NCI-H2171 treated with DMSO at 0.1 percent for 48 hours (cell line): ENCODE data around the gene UNC93B1.
"Not testable (repeated sequence)": the region's sequence is repeated elsewhere in the genome, so short reads cannot be mapped to it uniquely, and the experiment has no call there.

ENCODE experiments used
- DNase-seq: peaks from one replicate; lab custom pipeline; 2025; lab: John Stamatoyannopoulos, UW

Gene UNC93B1

GRCh38 chr11:68009391-68010089 is 5.6 kb upstream of the UNC93B1 start:
- DNase-seq: peak; percentile 9

- DNase-seq: peak; percentile 79
Observed at GRCh38 chr11:68008381-68009337, 4.8 kb upstream of the UNC93B1 start.

DNA sequence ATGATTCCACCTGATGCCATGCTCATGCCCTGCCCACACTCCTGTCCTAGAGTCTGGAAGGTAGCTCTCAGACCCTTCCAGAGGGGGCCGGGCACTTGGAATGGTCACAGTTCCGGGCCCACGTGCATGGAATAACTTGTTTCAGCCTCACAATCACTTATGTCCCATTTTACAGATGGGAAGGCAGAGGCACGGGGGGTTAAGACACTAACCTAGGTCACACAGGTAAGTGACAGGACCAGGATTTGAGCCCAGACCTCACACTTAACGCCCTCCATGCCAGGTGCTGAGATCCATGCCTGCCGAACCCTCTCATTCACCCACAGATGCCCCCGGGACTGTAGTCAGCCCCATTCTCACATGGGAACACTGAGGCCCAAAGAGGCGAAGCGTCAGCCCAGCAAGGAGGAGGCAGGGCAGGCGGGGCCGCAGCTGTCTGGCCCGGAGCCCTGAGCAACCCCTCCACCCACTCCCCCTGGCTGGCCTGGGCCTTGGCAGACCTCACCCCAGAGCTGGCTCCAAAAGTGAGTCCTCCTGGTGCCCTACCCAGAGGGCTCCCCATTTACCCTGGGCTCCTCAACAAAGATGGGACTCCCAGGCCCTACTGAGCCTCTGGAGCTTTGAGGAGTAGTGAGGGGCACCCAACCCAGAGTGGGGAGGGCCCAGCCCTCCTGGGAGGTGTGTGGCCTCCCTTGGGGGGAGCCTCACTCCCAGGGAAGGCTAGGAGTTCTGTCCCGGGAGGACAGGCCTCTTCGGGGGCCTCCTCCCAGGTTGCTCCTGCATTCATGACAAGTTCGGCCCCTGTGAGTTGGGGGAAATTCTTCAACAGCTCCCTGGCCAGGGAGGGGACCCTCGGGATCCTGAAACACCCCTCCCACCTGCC is 3.8 kb upstream of the UNC93B1 start:
- DNase-seq: no peak

DNA sequence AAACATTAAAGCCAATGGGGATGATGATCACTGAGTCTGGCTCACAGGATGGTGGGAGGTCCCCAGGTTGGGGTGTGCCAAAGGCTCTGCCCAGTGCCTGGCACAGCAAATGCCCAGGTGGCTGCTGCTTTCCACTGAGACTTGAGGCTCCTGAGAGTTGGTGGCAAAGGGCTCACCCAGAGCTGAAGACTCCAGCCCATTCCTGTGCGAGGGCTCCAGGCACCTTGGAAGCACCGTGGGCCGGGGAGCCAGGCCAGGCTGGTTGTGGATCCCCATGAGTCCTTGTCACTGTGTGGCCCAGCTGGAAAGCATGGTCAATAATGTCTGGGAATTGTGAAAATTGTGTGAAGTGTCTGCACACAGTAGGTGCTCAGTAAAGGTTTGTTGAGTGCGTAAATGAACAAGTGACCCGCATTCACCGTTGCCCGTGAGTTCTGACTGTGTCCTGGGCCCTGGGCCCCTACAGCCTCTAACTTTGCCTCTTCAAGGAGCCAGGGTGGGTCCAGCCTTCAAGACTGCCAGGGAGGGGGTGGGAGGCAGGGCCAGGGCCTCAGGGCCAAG is 2.8 kb upstream of the UNC93B1 start:
- DNase-seq: no peak

DNA sequence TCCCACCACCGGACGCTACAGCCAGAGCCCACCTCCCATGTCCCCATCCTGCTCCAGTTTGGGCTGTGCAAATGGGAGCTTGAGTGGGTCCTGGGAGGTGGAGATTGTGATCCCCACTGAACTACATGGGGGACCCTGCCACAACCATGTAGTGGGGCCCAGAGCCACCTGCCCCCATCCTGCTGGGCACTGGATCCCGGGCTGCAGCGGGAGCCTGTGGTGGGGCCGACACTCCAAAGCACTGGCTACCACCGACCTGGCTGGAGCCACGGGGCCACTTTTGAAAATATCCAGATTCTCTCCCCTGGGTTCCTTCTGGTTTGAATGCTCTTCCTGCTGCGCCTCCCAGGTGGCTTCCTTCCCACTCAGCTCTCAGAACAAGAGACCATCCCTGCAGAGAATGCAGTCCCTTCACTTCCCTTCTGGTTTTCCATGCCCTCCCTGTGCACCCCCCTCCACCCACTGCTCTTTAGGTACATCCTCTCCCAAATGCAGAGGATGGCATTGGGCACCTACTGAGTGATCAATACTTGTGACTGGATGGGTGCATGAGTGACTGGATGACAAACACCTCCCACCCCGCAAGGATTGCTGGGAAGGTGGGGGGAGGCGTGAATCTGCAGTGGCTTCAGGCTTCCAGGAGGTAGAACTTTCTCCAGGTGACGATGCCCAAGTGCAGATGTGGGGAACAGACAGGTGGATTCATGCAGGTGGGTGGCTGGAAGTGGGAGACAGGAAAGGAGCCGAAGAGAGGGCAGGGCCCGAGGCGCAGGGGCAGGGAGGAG is 846 bp upstream of the UNC93B1 start:
- no peak for DNase-seq

- DNase-seq: peak; percentile 21
Observed at GRCh38 chr11:68002938-68003845, 705 bp downstream of the UNC93B1 start.

DNA sequence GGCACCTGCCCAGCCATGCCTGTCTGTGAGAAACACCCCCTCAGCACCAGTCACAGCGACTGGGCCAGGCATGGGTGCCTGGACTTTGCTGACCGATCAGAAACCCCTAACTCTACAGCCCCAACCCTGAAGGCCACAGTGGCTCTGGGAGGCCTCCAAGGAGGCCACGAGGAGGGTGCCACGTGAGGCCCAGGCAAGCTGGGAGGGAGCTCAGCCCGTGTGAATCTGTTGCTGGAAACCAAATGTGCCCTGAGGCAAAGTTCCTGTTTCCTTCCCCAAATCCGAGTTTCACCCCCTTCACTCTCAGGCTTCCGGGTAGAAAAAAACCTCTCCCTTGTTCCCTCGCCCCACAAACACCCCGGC is 1.3 kb downstream of the UNC93B1 start:
- no peak for DNase-seq

- no peak for DNase-seq
Observed at GRCh38 chr11:67999704-68000103, 4.2 kb downstream of the UNC93B1 start.

GRCh38 chr11:67999201-67999629 is 4.7 kb downstream of the UNC93B1 start:
- no peak for DNase-seq

DNA sequence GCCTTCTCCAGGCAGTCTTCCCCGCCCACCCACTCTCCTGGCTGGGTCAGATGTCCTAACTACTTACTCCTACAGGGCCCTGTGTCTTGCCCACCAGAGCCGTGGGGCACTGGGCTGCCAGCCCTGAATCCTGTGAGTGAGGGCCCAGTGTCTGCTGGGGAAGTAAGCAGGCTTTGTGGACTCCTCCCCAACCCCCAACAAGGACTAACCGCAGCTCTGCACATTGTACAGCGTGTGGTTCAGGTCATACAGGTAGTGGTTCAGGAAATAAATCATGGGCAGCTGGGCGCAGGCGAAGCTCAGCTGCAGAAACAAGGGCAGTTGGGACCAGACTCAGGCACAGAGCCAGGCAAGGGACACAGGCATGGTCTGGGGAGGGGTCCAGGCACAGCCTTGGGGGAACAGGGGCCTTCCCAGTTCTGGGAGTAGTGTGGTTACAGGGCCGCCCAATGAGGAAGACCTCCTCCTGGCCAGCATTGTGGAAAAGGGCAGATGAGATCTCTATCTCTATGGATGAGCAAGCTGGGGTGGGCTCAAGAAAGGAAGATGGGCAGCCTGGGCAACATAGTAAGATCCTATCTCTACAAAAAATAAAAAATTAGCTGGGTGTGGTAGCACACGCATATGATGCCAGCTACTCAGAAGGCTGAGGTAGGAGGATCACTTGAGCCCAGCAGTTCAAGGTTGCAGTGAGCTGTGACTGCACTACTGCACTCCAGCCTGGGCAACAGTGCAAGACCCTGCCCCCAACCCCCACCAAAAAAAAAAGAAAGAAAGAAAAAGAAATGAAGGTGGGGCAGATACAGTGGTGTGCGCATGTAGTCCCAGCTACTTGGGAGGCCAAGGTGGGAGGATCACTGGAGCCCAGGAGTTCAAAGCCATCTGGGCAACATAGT is 5.5 kb downstream of the UNC93B1 start:
- no peak for DNase-seq

GRCh38 chr11:67997475-67997921 is 6.4 kb downstream of the UNC93B1 start:
- no peak for DNase-seq

- no peak for DNase-seq
Observed at GRCh38 chr11:67996622-67997474, 7.0 kb downstream of the UNC93B1 start.

DNA sequence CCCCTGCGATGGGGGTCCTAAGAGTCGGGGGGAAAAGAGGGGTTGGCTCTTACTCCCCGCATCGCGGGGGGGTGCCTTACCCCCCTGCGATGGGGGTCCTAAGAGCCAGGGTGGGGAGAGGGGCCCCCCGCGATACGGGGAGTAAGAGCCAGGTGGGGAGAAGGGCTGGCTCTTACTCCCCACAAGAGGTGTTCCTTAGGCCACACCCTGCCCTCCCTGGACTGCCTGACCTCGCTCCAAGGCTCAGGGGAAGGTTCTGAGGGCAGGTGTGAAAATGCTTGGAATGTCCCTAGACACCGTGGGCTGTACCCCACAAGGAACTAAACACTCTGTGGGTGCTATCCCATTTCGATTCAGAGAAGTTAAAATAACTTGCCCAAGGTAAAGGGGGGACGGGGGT is 7.8 kb downstream of the UNC93B1 start:
- DNase-seq: no peak

DNA sequence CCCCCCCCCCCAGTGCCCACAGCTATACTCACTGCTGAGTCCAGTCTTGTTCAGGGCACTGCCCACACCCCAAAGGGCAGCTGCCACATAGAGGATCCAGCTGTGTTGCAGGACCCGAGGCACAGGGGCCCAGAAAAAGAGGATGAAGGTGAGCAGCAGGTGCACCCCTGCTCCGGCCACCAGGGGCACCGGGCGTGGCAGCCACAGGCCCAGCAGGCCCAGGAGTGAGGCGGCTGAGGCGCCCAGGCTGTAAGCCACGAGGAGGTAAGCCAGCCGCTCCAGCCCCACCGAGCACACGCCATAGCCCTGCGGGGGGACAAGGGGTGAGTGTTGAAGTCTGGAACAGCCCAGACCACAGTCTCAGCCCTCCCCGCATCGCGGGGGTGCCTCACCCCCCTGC is 8.3 kb downstream of the UNC93B1 start:
- DNase-seq: not testable (repeated sequence)

DNA sequence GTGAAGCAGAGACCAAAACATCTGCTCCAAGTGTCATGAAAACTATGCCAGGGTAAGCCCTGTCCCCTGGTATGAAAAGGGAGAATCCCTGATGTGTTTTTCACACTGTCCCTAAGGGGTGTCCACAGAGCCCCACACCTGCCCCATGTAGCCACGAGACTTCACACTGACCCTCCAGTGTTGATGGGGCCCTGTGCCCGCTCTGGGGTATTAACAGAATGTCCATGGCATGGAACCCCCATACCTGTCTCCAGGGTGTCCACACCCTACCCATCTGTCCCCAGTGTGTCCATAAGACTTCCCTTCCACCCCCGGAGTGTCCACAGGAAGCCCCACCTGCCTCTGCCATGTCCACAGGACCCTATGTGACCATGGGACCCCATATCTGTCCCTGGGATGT is 8.8 kb downstream of the UNC93B1 start:
- not testable (repeated sequence) for DNase-seq

- not testable (repeated sequence) for DNase-seq
Observed at GRCh38 chr11:67994387-67994786, 9.5 kb downstream of the UNC93B1 start.

GRCh38 chr11:67993821-67994220 is 10.1 kb downstream of the UNC93B1 start:
- DNase-seq: not testable (repeated sequence)
